ENCODE data around the gene SLITRK1.

GRCh38 chr13:83881917-83882605 is at the start of gene SLITRK1:
- TF ChIP-seq, protein P1, sequence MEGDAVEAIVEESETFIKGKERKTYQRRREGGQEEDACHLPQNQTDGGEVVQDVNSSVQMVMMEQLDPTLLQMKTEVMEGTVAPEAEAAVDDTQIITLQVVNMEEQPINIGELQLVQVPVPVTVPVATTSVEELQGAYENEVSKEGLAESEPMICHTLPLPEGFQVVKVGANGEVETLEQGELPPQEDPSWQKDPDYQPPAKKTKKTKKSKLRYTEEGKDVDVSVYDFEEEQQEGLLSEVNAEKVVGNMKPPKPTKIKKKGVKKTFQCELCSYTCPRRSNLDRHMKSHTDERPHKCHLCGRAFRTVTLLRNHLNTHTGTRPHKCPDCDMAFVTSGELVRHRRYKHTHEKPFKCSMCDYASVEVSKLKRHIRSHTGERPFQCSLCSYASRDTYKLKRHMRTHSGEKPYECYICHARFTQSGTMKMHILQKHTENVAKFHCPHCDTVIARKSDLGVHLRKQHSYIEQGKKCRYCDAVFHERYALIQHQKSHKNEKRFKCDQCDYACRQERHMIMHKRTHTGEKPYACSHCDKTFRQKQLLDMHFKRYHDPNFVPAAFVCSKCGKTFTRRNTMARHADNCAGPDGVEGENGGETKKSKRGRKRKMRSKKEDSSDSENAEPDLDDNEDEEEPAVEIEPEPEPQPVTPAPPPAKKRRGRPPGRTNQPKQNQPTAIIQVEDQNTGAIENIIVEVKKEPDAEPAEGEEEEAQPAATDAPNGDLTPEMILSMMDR (IDR thresholded peaks at IDR 0.05), result no peak
- TF ChIP-seq POLR2A (IDR thresholded peaks at IDR 0.05), result no peak
- no peak for TF ChIP-seq EP300 (IDR thresholded peaks at IDR 0.05)
- TF ChIP-seq POLR2AphosphoS5 (IDR thresholded peaks at IDR 0.05), result no peak
